OCI-LY1 (cell line): ENCODE measurements around the gene MRPS22.

Source experiments
- H2AFZ ChIP-seq: fragments of 200-600 bp; sonication (generic), shearing (Covaris generic); 2 replicates; pipeline ENCODE4 v1.6.0; 2014; ENCODE audit warnings: antibody characterized with exemption, mild to moderate bottlenecking, low read length
- H3F3A ChIP-seq: fragments of 200-600 bp; sonication (generic), shearing (Covaris generic); 2 replicates; pipeline ENCODE4 v1.6.0; 2014; ENCODE audit warnings: mild to moderate bottlenecking, antibody characterized with exemption, low read length, moderate library complexity; ENCODE audit not compliant: insufficient read depth
- H3K27ac ChIP-seq: fragments of 200-600 bp; sonication (generic); 2 replicates; pipeline ENCODE4 v1.5.1; 2014; ENCODE audit warnings: low read length, mixed run types, mild to moderate bottlenecking, low read depth; ENCODE audit not compliant: poor library complexity, severe bottlenecking
- H3K27me3 ChIP-seq: fragments of 200-600 bp; sonication (generic); 2 replicates; pipeline ENCODE4 v1.6.0; 2014; ENCODE audit warnings: antibody characterized with exemption, mild to moderate bottlenecking, low read length, moderate library complexity; ENCODE audit not compliant: insufficient read depth
- H3K36me3 ChIP-seq: fragments of 200-600 bp; sonication (generic); 2 replicates; pipeline ENCODE4 v1.6.1; 2014; ENCODE audit warnings: mild to moderate bottlenecking, antibody characterized with exemption, low read length, moderate library complexity, mixed read lengths; ENCODE audit not compliant: insufficient read depth
- H3K4me1 ChIP-seq: fragments of 200-600 bp; sonication (generic); 2 replicates; pipeline ENCODE4 v1.5.1; 2014; ENCODE audit warnings: mild to moderate bottlenecking, low read length, moderate library complexity; ENCODE audit not compliant: insufficient read depth, severe bottlenecking
- H3K4me2 ChIP-seq: fragments of 200-600 bp; sonication (generic), shearing (Covaris generic); 2 replicates; pipeline ENCODE4 v1.6.1; 2014; ENCODE audit warnings: low read length
- H3K4me3 ChIP-seq: fragments of 200-600 bp; sonication (generic); 2 replicates; pipeline ENCODE4 v1.5.1; 2014; ENCODE audit warnings: low read length, low read depth, mild to moderate bottlenecking, mixed read lengths; ENCODE audit not compliant: poor library complexity, severe bottlenecking
- H3K79me2 ChIP-seq: fragments of 200-600 bp; shearing (Covaris generic); 2 replicates; pipeline ENCODE4 v1.6.1; 2016; ENCODE audit warnings: mixed run types, low read length, mixed read lengths; ENCODE audit not compliant: insufficient read depth
- H3K9ac ChIP-seq: fragments of 200-600 bp; sonication (generic), shearing (Covaris generic); 2 replicates; pipeline ENCODE4 v1.6.1; 2014; ENCODE audit warnings: mild to moderate bottlenecking, low read length, mixed read lengths
- H3K9me2 ChIP-seq: fragments of 200-600 bp; sonication (generic), shearing (Covaris generic); 2 replicates; pipeline ENCODE4 v1.6.1; 2014; ENCODE audit warnings: low read depth, mild to moderate bottlenecking, low read length, mixed read lengths
- H3K9me3 ChIP-seq: fragments of 200-600 bp; shearing (Covaris generic); 2 replicates; pipeline ENCODE4 v1.6.1; 2014; ENCODE audit warnings: low read length, mixed read lengths
- H4K20me1 ChIP-seq: fragments of 200-600 bp; sonication (generic), shearing (Covaris generic); 2 replicates; pipeline ENCODE4 v1.6.0; 2016; ENCODE audit warnings: mild to moderate bottlenecking, low read length; ENCODE audit not compliant: insufficient read depth
- EZH2 ChIP-seq: fragments of 200-600 bp; sonication (generic), shearing (Covaris generic); IDR thresholded peaks from 2 replicates; pipeline ENCODE4 v1.8.0; 2017; ENCODE audit warnings: borderline replicate concordance, mixed run types, mild to moderate bottlenecking, antibody characterized with exemption, low read length, moderate library complexity, mixed read lengths
- TF ChIP-seq, protein P1 (sequence below): fragments of 200-600 bp; sonication (generic), shearing (Covaris generic); IDR thresholded peaks from 2 replicates; pipeline ENCODE4 v1.5.1; 2017; ENCODE audit warnings: mild to moderate bottlenecking, antibody characterized with exemption, low read length, moderate library complexity, mixed read lengths

MRPS22 gene

DNA sequence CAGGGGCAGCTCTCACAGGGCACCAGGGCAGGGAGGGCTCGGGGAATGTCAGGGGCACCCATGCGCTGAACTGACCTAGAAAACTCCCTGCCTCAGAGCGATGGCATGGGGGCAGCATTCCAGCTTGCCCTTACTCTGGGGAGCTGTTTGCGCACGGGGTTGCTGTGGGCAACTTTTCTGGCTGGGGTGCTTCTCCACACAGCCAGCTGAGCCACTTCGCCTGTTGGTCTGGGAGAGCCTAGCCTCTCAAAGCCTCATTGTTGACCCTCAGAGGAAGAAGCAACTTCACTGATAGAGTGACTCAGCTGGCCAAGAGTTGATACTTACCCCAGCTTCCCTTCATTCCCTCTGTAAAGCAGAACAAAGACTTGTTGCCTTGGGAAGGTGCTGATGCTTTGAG, 42.6 kb upstream of the MRPS22 start:
- H3F3A ChIP-seq: no peaks in the 10 kb centered on the region
- no peaks in the 10 kb centered on the region for H4K20me1 ChIP-seq
- no peak for TF ChIP-seq EZH2
- TF ChIP-seq, protein P1, sequence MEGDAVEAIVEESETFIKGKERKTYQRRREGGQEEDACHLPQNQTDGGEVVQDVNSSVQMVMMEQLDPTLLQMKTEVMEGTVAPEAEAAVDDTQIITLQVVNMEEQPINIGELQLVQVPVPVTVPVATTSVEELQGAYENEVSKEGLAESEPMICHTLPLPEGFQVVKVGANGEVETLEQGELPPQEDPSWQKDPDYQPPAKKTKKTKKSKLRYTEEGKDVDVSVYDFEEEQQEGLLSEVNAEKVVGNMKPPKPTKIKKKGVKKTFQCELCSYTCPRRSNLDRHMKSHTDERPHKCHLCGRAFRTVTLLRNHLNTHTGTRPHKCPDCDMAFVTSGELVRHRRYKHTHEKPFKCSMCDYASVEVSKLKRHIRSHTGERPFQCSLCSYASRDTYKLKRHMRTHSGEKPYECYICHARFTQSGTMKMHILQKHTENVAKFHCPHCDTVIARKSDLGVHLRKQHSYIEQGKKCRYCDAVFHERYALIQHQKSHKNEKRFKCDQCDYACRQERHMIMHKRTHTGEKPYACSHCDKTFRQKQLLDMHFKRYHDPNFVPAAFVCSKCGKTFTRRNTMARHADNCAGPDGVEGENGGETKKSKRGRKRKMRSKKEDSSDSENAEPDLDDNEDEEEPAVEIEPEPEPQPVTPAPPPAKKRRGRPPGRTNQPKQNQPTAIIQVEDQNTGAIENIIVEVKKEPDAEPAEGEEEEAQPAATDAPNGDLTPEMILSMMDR: no peak
- H3K79me2 ChIP-seq: no peaks in the 10 kb centered on the region
- no peaks in the 10 kb centered on the region for H3K9me2 ChIP-seq
- no peak overlapping the region for H3K27ac ChIP-seq
- H3K27me3 ChIP-seq: no peaks in the 10 kb centered on the region
- no peak overlapping the region for H3K4me2 ChIP-seq
- H3K9me3 ChIP-seq: no peaks in the 10 kb centered on the region
- no peak overlapping the region for H3K4me3 ChIP-seq
- no peak overlapping the region for H2AFZ ChIP-seq
- H3K36me3 ChIP-seq: no peaks in the 10 kb centered on the region
- H3K4me1 ChIP-seq: no peaks in the 10 kb centered on the region
- no peak overlapping the region for H3K9ac ChIP-seq

DNA sequence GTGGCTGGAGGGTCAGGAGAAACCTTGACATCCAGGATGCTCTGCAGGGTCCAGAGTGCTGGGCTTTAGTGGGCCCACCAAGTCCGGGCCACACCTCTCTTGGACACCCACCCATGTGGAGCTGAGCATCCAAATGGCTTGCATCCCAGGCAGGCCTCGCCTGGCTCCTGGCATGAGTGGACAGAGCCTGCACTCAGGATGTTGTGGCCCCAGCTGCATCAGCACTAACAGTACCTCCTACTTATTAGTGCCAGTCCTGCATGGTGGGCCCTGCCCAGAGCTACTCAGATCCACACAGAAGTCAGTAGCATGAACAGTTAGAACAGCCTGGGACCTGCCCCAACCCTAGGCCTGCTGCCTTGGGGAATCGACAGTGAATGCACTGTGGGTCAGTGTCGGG, 42.2 kb upstream of the MRPS22 start:
- no peaks in the 10 kb centered on the region for H3K9me3 ChIP-seq
- H3K4me1 ChIP-seq: no peaks in the 10 kb centered on the region
- H3K27me3 ChIP-seq: no peaks in the 10 kb centered on the region
- no peak overlapping the region for H3K27ac ChIP-seq
- H3F3A ChIP-seq: no peaks in the 10 kb centered on the region
- no peak overlapping the region for H3K4me3 ChIP-seq
- no peaks in the 10 kb centered on the region for H3K36me3 ChIP-seq
- no peak overlapping the region for H3K4me2 ChIP-seq
- H3K79me2 ChIP-seq: no peaks in the 10 kb centered on the region
- H4K20me1 ChIP-seq: no peaks in the 10 kb centered on the region
- no peak overlapping the region for H2AFZ ChIP-seq
- no peaks in the 10 kb centered on the region for H3K9me2 ChIP-seq
- H3K9ac ChIP-seq: no peak overlapping the region
- TF ChIP-seq, protein P1: no peak
- TF ChIP-seq EZH2: no peak

DNA sequence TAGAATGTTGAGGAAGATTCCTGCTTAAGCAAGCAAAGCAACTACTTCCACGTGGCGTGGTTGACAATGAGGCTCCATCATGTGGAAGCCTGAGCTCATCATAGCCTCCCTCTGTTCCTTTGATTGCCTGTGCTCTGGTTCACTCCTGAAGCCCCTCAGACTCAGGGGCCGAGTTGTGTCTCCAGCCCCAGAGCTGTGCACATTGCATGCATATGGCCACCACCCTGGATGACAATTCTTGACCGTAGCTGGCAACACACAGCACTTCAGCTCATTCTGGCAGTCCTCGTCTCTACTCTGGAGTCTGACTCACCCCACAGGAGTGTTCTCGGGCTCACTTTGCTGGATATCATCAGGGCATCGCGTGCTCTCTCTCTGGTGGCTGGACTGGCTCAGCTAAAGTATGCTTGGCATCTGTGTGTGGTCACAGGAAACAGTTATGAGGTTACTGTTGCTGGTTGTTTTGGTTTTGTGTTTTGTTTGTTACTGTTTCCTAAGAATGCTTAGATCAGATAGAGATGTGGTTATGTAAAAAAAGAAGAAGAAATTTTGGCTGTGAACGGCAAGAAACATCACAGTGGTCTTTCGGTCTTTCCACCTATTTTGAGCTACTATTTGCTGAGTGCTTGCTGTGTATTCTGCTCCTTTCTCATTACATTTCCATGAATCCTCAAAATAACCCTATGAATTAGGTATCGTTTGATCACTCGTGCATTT, 41.6 kb upstream of the MRPS22 start:
- no peaks in the 10 kb centered on the region for H3F3A ChIP-seq
- H3K79me2 ChIP-seq: no peaks in the 10 kb centered on the region
- no peak overlapping the region for H3K4me3 ChIP-seq
- no peaks in the 10 kb centered on the region for H3K27me3 ChIP-seq
- H3K4me1 ChIP-seq: no peaks in the 10 kb centered on the region
- H3K9me2 ChIP-seq: no peaks in the 10 kb centered on the region
- H3K27ac ChIP-seq: no peak overlapping the region
- no peaks in the 10 kb centered on the region for H4K20me1 ChIP-seq
- no peak overlapping the region for H2AFZ ChIP-seq
- no peaks in the 10 kb centered on the region for H3K9me3 ChIP-seq
- no peaks in the 10 kb centered on the region for H3K36me3 ChIP-seq
- H3K4me2 ChIP-seq: no peak overlapping the region
- no peak for TF ChIP-seq EZH2
- TF ChIP-seq, protein P1: no peak
- no peak overlapping the region for H3K9ac ChIP-seq
